Measurements from ENCODE around the gene SCUBE3.
A peak's percentile ranks its signal among the peaks of the same experiment; 100 is the strongest.

Gene SCUBE3

GRCh38 chr6:35213824-35214756 lies at the start of gene SCUBE3:
TSS of gene SCUBE3 (plus strand) at chr6:35213956. CDS start at chr6:35214419, 463 bp downstream.
- FAIRE-seq = no peak

- no peak for FAIRE-seq
These were observed 49.5 kb upstream of the SCUBE3 start for GRCh38 chr6:35164277-35164676.

GRCh38 chr6:35164868-35165267 lies 48.9 kb upstream of the SCUBE3 start:
- no peak for FAIRE-seq

- FAIRE-seq = no peak
These were observed 48.1 kb upstream of the SCUBE3 start for GRCh38 chr6:35165630-35166071.

GRCh38 chr6:35166116-35166515 lies 47.6 kb upstream of the SCUBE3 start:
- no peak for FAIRE-seq

DNA sequence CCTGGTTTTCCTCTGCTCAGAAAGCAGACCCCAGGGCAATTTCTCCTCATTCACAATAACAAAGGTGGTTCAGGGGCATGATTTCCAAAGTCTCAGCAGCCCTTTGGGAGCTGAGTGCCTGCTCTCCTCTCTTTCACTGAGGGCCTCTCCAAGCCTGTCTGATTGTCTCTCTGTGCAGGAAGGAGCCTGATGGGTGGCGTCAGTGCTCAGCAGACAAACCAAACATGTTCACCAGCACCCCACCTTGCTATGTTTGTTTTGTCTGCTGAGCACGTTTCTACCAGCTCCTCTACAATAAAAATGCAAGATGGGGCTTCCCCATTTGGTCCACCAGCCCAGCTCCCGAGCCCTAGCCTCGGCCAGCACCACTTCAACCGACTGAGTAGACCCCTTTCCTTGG lies 47.2 kb upstream of the SCUBE3 start:
- no peak for FAIRE-seq

- FAIRE-seq = no peak
These were observed 46.3 kb upstream of the SCUBE3 start for GRCh38 chr6:35167505-35167904.

- FAIRE-seq = no peak
These were observed 45.3 kb upstream of the SCUBE3 start for GRCh38 chr6:35168461-35168861.

GRCh38 chr6:35170166-35170565 lies 43.6 kb upstream of the SCUBE3 start:
- no peak for FAIRE-seq

- no peak for FAIRE-seq
These were observed 42.9 kb upstream of the SCUBE3 start for GRCh38 chr6:35170891-35171290.

GRCh38 chr6:35173044-35173426 lies 40.7 kb upstream of the SCUBE3 start:
- FAIRE-seq = no peak

DNA sequence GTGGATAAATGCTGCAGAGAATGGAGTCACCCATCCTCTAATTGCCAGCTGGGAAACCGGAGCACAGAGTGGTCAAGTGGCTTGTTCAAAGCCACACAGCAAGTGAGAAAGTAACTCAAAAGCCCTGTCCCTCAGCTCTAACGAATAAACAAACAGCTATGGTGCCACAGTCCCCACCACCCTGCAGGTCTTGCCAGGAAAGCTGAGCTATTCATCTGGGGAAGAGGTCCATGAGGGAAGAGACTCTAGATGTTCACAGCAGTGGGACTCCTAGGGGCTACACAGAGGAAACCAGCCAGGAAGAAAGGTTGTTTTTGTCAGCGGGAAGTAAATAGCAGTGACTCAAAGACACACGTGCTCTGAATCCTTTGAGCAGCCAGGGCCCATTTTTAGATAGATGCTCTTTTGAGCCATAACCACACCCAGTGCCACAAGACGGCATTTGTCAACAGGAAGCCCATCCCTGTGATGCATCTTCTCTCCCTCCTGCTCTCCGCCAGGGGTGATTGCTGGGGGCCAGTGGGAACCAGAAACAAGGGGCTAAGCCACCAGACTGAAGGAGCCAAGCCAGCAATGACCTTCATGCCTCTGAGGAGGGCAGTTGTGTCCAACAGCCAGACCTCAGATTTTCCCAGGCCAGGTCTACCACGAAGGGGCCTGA lies 40.2 kb upstream of the SCUBE3 start:
- no peak for FAIRE-seq

DNA sequence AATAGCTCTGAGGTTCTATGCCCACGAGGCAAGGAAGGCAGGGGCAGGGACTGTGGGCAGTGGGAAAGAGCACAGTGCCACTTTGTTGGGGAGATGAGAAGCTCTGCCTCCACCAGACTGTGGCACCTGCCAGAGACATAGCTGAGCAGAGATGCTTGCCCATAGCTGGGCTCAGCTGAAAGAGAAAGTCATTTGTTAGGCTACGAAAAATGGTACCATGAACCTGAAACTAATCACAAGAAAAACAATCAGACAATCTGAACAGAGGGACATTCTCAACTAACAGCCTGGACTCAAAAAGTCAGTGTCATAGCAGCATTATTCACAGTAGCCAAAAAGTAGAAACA lies 39.7 kb upstream of the SCUBE3 start:
- FAIRE-seq = no peak

DNA sequence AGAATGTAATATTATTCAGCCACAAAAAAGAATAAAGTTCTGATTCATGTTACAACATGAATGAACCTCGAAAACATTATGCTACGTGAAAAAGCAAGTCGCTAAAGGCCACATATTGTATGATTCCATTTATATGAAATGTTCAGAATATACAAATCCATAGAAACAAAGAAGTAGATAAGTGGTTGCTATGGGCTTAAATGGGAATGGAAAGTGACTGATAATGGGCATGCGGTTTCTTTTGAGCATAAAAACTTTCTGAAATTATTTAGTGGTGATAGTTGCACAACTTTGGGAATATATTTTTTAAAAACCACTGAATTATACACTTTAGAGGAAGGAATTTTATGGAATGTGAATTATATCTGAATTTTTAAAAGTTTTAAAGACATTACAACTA lies 39.3 kb upstream of the SCUBE3 start:
- no peak for FAIRE-seq

DNA sequence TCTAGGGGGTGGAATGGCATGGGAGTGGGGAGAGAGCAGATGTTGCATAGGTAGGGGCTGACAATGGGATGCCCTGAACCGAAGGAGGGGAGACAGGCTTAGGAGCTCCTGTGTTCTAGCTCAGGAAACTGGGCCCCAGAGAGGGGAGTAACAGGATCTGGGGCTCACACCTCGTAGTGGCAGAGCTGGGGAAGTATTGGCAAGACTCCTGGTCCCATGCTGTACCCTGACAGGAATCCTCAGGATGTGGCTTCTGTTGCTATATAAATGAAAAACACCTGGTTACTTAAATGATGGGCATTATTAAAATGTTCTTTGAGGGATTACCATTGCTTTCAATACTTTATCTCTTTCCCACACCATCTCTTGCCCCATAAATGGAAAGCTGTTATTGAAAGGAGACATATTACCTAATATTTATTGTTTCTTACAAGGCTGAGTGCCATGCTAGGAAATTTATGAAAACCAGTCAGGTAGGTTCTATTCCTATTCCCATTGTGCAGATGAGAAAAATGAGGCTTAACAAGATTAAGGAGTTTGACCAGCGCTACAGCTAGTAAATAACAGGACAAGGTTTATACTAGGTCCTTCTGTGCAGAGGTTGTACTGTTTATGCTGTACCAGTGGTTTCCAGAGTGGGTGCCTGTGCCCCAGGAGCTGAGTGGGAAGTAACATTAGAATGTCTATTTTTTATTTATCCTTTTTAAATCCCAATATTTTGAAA lies 37.3 kb upstream of the SCUBE3 start:
- FAIRE-seq = no peak

GRCh38 chr6:35177157-35177556 lies 36.6 kb upstream of the SCUBE3 start:
- no peak for FAIRE-seq

- peak; percentile 62 for FAIRE-seq
These were observed 36.2 kb upstream of the SCUBE3 start for GRCh38 chr6:35177596-35177995.

- no peak for FAIRE-seq
These were observed 35.7 kb upstream of the SCUBE3 start for GRCh38 chr6:35178012-35178411.

GRCh38 chr6:35178932-35179832 lies 34.6 kb upstream of the SCUBE3 start:
- no peak for FAIRE-seq

DNA sequence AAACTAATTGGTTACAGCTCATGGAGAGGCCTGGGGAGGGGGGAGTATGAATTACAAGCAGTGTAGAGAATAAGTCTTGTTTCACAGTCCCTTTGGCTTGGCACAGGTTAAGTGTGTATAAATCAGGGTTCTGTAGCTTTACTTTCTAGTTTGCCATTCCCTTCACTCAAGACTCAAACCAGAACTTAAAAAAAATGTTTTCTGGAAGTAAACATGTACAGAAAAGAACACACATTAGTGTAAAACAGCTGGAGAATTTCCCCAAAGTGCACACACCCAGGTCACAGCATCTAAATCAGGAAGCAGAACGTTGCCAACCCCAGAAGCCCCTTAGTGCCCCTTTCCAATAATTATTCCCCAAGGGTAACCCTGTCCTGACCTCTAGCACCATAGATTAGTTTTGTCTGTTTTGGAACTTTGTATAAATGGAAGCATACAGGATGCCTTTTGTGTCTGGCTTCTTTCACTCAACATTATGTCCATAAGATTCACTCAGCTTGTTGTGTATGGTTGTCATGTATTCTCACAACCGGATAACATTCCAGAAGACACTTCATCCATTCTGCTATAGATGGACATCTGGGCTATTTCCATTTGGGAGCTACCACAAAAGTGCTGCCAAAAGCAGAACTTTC lies 33.7 kb upstream of the SCUBE3 start:
- FAIRE-seq = peak; percentile 92

- FAIRE-seq = peak; percentile 9
These were observed 32.3 kb upstream of the SCUBE3 start for GRCh38 chr6:35181308-35181932.
